Germinal center (tissue), 1 donor: ENCODE data around the gene LRCH1.
A peak's percentile ranks its signal among the peaks of the same experiment; 100 is the strongest.

ENCODE experiments used
- DNase-seq: peaks from one replicate; pipeline ENCODE4 v3.0.0; 2012; ENCODE audit warnings: mixed read lengths, low spot score

Gene LRCH1

DNA sequence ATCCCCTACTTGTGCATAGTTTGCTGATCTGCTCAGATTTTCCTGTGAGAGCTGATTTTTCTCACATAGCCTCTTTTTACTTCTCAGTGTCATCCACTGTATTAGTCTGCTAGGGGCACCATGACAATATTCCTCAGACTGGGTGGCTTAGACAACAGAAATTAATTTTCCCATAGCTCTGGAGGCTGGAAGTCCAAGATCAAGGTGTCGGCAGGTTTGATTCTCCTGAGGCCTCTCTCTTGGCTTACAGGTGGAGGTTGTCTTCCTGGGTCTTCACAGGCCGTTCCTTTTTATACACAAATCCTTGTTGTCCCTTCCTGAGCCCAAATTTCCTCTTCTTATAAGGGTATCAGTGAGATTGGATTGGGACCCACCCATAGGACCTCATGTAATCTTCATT is 9.2 kb downstream of the LRCH1 start:
- no peak for DNase-seq

DNA sequence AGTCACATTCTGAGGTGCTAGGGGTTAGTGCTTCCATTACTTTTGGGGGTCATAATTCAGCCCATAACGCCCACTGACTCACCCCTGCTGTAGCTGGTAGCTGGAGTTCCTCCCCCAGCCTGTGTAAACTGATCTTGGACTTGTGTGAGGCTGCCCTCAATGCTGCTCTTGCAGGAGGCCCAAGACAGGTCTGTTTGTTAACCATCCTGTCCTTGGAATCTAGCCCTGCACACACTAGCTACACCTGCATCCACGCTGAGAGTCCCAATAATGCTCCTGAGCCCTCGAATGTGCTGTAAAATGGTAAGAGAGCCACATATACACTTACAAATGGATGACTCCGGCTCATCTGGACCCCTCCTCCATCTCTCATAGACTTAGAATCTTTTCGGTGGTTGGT is 9.6 kb downstream of the LRCH1 start:
- DNase-seq, result no peak

DNA sequence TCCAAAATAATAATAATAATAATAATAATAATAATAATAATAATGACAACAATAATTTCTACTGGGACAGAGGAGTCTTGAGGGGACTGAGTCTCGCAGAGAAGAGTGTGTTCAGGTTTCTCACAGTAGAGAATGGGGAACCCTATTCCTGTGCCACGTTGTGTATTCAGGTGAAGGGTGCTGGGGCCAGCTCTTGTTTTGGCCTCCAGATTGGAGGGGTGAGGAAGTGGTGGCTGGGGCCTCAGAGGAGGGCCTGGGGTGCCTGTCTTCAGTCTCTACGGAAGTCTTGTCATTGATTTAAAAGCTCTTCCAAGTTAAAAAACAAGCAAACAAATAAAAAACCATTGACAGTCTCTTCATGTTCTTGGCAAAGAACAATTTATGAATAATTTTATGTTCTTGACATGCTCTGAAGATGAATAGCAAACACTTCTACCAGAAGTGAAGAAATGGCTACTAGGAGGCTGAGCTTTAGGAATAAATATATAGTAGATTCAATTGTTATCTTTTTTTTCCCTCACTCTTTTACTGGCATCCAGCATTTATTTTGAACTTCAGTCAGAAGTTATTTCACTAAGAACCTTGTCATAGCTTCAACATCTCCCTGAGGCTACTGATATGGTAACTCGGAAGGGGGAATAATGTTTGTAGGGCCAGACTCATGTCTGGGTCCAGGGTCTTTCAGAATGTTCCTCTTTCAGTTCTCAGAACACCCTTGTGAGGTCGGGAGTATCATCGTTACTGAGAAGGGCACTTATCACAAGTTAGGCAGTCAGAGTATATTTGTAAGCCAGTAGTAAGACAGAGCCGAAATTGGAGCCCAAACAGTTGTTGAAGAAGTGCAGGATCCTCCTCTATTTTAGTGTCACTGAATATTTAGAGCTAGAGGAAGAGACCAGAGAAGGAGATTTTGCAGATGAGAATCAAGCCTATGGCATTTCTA is 13.1 kb downstream of the LRCH1 start:
- DNase-seq, result no peak

DNA sequence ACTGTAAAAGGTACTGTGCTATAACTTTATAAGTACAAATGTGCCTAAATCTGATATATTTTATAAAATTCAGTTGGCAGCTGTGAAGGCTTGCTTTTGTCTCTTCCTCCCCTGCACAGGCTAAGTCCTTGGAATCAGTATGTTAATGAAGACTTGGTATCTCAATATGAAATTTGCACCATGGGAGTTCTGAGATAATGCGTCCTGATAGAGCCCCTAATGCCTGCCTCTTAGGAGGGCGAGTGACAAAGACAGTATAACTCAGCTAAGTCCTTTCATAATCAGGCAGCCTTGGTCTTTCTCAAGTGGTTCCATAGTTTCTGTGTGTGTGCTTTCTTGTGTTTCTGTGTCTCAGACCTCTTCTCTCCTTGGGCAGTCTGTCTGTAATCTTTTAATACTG is 14.7 kb downstream of the LRCH1 start:
- DNase-seq, result no peak

DNA sequence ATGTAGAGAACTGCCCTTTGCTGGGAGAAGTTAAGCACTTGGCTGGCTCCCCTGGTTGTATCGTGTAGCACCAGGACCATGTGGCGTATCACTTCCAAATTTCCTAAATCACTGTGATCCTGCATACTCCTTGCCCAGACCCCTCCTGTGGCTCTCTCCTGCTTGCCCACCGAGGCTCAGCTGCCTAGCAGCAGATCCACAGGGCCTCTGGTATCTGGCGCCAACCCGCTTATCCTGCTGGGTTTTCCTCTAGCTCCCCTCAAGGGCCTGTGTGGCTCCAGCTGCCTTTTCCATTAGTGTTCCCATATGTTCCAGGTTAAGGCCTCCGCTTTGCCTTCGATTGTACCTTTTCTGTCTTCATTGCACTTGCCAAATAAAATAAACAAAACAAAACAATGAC is 16.5 kb downstream of the LRCH1 start:
- no peak for DNase-seq

DNA sequence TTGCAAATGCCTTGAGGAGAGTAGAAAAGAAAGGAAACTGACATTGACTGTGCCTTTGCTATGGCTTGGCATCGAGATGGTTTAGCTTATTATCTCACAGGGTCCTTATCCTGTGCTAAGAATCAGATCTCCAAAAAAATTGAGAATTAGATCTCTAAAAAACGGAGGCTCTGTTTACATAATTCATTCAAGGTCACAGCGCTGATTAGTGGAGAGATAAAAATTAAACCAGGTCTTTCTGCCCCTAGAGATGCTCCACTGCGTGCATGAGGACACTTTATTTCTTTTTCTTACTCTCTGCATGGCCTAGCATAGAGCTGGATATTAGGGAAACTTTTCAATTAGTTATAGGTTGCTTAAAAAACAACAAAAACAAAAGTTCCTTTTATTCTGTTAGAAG is 17.3 kb downstream of the LRCH1 start:
- no peak for DNase-seq

DNA sequence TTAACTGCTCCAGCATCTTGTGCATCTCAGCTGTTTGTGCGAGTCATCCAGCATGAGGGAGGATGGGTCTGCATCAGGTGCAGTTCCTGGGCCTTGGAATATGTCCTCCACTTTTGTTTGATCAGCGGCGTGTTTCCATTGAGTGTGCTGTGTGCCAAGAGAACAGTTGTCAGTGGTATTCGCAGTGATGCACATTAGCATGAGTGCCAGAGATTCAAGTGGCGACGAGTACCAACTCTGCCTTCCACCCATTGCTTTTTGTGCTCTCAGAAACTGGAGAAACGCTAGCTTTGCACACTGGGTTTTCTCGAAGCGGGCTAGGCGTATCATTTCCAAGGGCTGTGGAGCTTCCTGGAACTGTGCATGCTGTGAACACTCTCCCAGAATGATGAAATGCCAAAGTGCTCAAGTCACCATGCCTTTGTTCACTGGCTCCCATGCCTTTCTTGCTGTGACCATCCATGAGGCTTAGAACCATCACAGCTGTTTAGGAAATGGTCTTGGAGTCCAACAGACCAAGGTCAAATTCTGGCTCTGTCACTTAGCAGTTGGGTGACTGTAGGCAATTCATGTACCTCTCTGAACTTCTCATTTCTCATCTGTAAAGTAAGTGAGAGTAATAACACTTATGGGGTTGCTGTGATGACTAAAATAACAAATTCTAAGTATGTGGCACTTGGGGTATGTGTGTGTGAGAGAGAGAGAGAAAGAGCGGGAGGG is 18.4 kb downstream of the LRCH1 start:
- DNase-seq, result no peak

DNA sequence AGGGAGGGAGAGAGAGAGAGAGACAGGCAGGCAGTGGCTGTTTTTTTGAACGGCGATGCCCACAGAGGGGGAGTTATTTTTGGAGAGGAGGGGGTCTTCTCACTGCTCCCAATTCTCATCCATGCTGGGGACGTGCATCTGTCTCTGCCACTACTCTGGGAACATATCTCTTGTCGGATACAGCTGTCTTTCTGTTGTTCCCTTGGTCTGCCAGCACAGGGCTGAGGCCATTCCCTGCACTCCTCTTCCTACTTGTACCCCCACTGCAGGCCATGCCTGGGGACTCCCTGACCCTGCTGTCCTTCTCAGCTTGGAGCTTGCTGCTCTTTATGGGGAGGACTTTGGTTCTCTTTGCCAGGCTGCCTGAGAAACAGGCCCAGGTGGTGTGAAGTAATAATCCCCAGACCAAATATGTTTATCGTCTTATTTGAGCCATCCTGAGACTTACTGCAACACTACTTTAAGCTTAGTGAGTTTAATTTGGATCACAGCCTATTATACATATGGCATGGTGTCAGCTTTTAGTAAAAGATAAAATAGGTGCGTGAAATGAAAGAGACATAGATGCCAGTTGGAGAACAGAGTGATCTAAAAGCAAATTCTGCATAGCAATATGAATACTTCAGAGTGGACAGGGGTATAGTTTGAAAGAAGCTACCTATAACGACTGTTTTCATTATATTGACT is 19.1 kb downstream of the LRCH1 start:
- no peak for DNase-seq

DNA sequence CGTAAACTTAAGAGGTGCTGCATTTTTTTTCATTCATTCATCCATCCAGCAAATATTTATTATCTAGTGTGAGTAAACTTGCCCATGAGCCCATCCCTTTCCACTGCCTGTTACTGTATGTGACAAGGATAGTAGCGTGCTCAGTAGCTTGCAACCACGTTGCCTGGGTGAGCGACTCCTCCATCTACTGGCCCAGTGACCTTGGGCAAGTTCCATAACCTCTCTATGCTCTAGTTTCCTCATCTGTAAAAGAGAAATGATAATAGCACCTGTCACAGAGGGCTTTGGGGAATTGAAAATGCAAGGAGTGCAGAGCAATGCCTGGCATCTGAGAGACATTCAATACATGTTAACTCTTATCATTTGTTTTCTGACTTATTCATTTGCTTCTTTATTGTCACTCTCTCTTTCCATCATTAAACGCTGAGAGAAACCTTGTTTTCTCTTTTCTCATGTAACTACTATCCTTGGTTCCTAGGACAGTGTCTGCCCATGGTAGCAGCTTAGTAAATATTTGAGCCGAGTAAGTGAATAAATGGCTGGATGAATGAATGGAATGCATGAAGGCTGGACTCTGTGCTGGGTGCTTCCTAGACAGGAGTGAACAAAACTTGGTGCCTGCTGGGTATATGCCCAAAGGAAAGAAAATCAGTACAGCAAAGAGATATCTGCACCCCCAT is 19.9 kb downstream of the LRCH1 start:
- DNase-seq, result peak; percentile 35

DNA sequence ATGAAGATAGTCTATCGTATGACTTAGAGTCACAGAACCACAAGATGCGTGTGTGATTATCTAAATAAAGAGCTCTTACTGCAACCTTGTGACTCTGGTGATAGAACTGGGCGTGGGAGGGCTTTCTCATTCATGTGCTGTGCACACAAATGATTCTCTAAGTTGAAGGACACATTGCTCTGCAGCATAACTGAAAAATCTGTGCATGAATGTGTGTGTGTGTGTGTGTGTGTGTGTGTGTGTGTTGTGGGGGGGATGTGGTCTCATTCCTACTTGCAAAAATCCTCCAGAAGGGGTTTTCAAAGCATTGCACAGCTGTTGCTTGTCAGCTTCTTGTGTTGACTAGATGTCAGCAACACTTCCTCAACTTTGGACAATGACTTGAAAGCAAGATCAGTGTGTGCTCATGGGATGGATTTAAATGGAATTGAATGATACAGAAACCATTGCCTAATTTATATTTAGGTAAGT is 22.4 kb downstream of the LRCH1 start:
- DNase-seq, result no peak

DNA sequence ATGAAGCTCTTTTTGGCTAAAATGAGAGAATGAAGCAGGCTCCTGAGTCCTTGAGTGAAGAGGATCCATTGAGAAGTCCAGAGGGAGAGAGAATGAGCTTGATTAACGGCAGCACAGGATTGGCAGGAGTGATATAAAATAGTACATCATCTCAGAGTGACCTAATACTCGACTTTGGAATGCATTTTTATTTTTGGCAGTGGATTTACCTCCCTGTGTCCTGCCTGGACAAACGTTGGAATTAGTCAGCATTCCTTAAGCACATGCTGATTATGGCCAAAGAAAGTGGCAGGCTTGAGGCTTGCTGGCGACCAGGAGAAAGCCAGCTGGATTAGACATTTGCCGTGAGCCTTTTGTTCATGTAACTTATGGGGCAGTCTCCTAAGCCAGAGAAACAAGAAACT is 22.9 kb downstream of the LRCH1 start:
- no peak for DNase-seq

DNA sequence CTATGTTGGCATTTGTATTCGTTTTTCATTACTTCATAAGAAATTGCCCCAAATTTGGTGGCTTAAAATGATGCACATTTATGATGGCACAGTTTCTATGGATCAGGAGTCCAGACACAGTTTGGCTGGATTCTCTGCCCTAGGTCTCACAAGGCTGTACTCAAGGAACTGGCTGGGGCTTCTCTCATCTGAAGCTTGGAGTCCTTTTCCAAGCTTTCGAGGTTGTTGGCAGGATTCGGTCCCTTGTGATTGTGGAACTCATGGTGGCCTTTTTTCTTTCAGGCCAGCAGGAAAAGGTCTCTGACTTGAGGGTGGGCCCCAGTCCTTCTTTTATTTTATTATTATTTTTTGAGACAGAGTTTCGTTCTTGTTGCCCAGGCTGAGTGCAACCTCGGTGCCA is 23.8 kb downstream of the LRCH1 start:
- DNase-seq, result no peak

DNA sequence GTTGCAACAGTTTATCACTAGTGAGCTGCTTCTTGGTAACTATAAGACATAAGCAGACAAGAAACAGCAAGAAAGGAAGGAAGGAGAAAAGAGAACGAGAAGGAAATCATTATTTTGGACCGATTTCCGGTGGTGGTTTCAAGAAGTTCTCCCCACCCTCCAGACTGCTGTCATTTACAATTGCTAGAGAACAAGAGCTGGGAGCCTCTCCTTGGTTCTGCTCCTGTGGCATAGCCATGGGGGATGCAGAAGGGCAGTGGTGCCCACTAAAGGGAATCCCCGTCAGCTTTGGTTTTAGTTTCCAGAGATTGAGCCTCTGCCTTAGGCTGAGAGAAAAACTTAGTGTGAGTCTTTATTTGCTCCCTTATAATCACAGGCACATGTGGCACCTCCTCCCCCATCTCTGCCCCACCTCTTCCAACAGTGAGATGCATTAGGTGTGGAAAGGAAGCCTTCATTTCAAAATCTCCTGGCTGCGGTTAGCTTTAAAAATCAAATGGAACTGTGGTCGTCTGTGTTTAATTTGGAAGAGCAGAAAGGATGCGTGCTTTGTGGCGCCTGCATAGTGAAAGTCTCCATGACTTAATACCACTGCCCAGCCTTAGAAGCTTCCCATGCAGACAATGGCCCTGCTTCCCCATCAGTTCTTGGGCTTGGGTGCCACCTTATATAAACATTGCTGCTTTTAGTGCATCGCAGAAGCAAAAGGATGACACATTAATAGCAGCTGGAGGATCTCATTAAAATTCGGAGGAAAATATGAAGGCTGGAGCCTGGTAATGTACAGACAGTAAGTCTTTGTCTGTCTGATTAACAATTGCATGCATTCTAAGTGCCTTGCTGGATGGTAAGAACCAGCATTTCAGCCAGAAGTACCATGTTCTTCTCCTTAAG is 25.0 kb downstream of the LRCH1 start:
- no peak for DNase-seq

DNA sequence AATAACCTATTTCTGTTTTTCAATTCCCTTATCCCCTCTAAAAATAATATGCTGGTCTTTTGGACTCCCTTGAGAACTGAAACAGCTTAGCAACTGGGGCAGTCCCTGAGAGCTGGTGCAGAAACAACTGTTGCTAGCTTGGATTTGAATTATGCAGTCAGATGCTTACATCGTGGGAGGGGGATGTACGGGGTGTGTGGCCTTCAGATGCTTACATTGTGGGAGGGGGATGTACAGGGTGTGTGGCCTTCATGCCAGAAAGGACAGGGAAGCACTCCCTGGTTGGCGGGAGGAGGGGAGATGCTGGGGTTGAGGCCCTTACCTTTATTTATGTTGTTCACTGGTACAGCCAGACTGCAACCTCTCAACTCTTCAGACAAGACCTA is 25.6 kb downstream of the LRCH1 start:
- DNase-seq, result no peak

DNA sequence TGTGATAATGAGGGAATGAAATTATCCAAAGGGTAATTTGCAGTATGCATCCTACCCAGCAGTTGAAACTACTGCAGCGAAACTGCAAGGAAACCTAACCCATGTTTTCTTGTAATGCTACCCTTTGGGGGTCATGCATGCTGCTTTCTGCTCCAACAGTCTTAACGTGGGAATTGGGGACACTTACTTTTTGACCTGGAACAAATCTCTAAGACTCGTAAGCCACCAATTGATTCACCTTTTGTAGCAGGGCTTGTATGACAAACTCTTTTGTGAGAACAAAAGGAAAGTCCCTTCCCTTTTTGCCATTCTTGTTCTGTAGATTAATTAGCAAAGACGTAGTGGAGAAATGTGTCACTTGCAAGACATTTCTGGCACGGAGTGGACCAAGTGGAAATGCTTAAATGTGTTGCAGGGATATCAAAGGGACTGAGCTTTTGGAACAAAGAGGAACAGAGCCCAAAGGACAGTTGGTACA is 27.4 kb downstream of the LRCH1 start:
- DNase-seq, result no peak

DNA sequence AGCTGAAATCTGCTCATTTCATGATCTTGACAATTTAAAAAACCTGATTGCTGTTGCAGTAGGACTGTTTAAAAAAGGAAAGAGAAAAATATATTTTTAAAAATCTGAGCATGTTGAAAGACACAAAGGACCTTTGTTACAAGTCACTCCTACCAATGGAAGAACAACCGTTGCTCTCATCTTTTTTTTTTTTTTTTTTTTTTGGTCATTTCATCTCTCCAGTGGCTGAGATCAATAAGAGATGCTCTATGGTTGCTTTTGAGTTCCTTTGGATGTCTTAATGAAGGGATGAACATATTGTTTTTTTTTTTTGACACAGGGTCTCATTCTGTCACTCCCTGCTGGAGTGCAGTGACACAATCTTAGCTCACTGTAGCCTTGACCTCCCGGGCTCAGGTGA is 29.2 kb downstream of the LRCH1 start:
- no peak for DNase-seq

DNA sequence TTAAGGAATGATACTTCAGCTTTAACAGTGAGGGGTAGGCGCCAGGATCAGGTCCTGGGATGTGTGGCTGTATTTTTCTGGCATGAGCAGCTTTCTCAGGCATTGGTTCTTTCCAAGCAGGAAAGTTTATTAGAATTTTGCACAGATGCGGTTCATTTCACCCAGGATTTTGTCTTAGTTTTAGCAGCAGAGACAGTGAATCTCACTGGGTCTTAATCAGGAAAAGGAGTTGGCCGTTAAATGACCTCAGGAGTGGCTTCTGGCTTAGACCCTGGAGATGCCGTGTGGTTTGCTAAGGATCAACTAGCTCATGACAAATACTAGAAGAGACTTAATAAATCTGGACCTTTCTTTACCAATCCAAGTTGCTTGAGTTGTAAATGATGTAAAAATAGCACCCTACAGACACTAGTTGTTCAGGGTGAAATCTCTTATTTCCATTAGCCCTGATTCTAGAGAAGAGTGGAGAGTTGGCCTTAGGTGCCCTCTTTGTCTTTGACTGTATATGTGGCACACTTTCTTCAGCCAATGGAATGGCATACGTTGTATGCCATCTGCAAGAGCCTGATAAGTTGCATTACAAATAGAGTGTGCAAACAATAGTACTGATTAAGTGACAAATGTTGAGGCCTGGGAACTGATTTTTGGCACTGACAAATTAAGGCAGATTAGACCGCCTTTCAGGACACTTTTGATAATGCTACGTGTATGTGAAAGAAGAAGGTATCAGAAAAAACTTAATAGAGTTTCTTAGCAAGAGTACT is 34.0 kb downstream of the LRCH1 start:
- no peak for DNase-seq

DNA sequence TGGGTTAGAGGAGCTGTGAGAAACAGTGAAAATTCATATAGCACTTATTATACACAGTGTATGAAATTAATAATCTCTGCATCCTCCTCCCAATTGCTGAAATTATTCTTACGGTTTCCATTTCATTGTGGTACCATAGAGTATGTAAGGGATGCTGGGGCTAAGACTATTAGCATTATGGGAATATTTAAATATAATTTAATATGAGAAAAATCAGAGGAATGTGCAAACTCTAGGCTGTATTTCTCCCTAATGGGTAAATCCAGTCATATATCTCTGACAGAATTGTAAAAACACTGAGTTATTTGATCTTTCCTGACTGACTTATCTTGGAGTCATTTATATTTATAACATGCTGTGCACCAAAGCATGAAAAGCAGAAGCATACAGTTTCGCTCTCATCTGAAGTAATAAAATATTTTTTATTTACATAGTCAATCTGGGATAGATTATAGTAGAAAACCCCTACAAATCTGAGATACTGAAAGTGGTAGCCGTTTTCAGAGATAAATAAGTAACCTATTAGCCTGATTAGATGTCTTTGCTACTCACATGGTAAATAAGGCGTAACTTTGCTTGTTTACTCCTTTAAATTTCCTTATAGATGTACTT is 34.9 kb downstream of the LRCH1 start:
- no peak for DNase-seq

DNA sequence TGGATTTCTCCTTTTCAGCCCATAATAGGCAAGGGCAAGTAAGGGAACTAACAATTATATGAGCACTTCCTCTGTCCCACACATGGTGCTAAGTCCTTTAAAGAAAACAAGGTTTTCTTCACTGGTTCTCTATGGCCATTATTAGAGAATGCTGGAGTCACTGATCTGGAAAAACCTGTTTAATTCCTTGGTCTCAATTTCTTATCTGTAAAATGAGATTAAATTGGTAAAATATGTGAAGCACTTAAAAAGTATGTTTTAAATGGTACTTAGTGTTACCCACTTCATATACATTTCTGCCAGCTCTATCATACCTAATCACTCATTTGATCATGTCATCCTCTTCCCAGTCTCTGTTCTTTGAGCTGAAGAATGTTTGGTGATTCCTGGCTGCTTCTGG is 39.4 kb downstream of the LRCH1 start:
- DNase-seq, result no peak

DNA sequence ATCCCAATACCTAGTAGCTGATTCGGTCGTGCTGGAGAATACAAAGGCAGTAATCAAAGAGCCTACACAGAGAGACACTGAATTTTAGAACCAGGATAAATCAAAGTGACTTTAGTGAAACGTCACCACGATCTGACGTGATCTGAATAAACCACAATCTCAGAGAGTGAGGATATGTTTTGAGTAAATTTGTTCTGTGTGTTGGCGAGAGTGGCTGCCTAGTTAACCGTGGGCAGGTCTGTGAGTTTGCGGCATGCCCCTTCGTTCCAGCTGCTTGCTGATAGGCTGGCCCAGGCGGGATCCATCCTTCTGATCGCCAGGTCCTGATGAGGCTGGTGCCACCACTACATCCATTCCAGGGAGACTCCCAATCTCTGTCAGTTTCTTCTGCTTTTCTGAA is 40.4 kb downstream of the LRCH1 start:
- no peak for DNase-seq
